ES-I3 (cell line): ENCODE measurements around the gene SMARCA2.

Experiments
- H3K36me3 ChIP-seq: 2 replicates; pipeline ENCODE4 v1.6.1; 2013; ENCODE audit warnings: mild to moderate bottlenecking, low read length, control low read depth, moderate library complexity; ENCODE audit not compliant: insufficient read depth
- H3K4me1 ChIP-seq: 2 replicates; pipeline ENCODE4 v1.6.1; 2013; ENCODE audit warnings: mild to moderate bottlenecking, control low read depth, low read length; ENCODE audit not compliant: insufficient read depth
- H3K9ac ChIP-seq: 2 replicates; pipeline ENCODE4 v1.6.1; 2013; ENCODE audit warnings: low read depth, mild to moderate bottlenecking, low read length, moderate library complexity
- H3K9me3 ChIP-seq: 2 replicates; pipeline ENCODE4 v1.6.1; 2013; ENCODE audit warnings: mild to moderate bottlenecking, low read length, moderate library complexity; ENCODE audit not compliant: control insufficient read depth, insufficient read depth

SMARCA2 gene

GRCh38 chr9:2021731-2022130 lies 6.6 kb downstream of the SMARCA2 start:
- no peak overlapping the region for H3K9ac ChIP-seq
- no peaks in the 10 kb centered on the region for H3K9me3 ChIP-seq
- H3K4me1 ChIP-seq, result peaks cover 20% of the 10 kb centered on the region

GRCh38 chr9:2022560-2022959 lies 7.4 kb downstream of the SMARCA2 start:
- H3K9ac ChIP-seq, result no peak overlapping the region
- H3K36me3 ChIP-seq, result no peaks in the 10 kb centered on the region
- H3K9me3 ChIP-seq, result no peaks in the 10 kb centered on the region
- H3K4me1 ChIP-seq, result peaks cover 20% of the 10 kb centered on the region

More at GRCh38 chr9:2021731-2022130, 6.6 kb downstream of the SMARCA2 start:
- H3K36me3 ChIP-seq, result no peaks in the 10 kb centered on the region

- H3K9me3 ChIP-seq, result no peaks in the 10 kb centered on the region
- no peak overlapping the region for H3K9ac ChIP-seq
- H3K36me3 ChIP-seq, result no peaks in the 10 kb centered on the region
- peaks cover 20% of the 10 kb centered on the region for H3K4me1 ChIP-seq
These were observed 7.9 kb downstream of the SMARCA2 start for GRCh38 chr9:2023042-2023441.

GRCh38 chr9:2023532-2023931 lies 8.4 kb downstream of the SMARCA2 start:
- no peaks in the 10 kb centered on the region for H3K36me3 ChIP-seq
- peaks cover 20% of the 10 kb centered on the region for H3K4me1 ChIP-seq

GRCh38 chr9:2024888-2025782 lies 10.0 kb downstream of the SMARCA2 start:
- H3K9me3 ChIP-seq, result no peaks in the 10 kb centered on the region
- H3K9ac ChIP-seq, result no peak overlapping the region
- H3K36me3 ChIP-seq, result no peaks in the 10 kb centered on the region
- peaks cover 20% of the 10 kb centered on the region for H3K4me1 ChIP-seq

More at GRCh38 chr9:2023532-2023931, 8.4 kb downstream of the SMARCA2 start:
- H3K9me3 ChIP-seq, result no peaks in the 10 kb centered on the region
- no peak overlapping the region for H3K9ac ChIP-seq

- Histone ChIP-seq H3K36me3 (no peaks in the 10 kb centered on the region), H3K9ac (no peak overlapping the region), H3K9me3 (no peaks in the 10 kb centered on the region), H3K4me1 (peaks cover 20% of the 10 kb centered on the region)
These were observed 11.3 kb downstream of the SMARCA2 start for GRCh38 chr9:2026220-2026997.

- H3K9ac ChIP-seq, result no peak overlapping the region
- H3K36me3 ChIP-seq, result no peaks in the 10 kb centered on the region
- peaks cover 20% of the 10 kb centered on the region for H3K4me1 ChIP-seq
- H3K9me3 ChIP-seq, result no peaks in the 10 kb centered on the region
These were observed 12.5 kb downstream of the SMARCA2 start for GRCh38 chr9:2027543-2028160.

- H3K9ac ChIP-seq, result no peak overlapping the region
- H3K9me3 ChIP-seq, result no peaks in the 10 kb centered on the region
- H3K36me3 ChIP-seq, result no peaks in the 10 kb centered on the region
- H3K4me1 ChIP-seq, result peaks cover 15% of the 10 kb centered on the region
These were observed 13.7 kb downstream of the SMARCA2 start for GRCh38 chr9:2028888-2029287.

- H3K9ac ChIP-seq, result no peak overlapping the region
- no peaks in the 10 kb centered on the region for H3K36me3 ChIP-seq
- H3K9me3 ChIP-seq, result no peaks in the 10 kb centered on the region
- peaks cover 12% of the 10 kb centered on the region for H3K4me1 ChIP-seq
These were observed 14.6 kb downstream of the SMARCA2 start for GRCh38 chr9:2029666-2030170.

- H3K9me3 ChIP-seq, result no peaks in the 10 kb centered on the region
- no peak overlapping the region for H3K9ac ChIP-seq
- H3K36me3 ChIP-seq, result no peaks in the 10 kb centered on the region
- no peaks in the 10 kb centered on the region for H3K4me1 ChIP-seq
These were observed 17.1 kb downstream of the SMARCA2 start for GRCh38 chr9:2032234-2032633.

- Histone ChIP-seq H3K9me3 (no peaks in the 10 kb centered on the region), H3K9ac (no peak overlapping the region), H3K36me3 (no peaks in the 10 kb centered on the region)
These were observed 21.7 kb downstream of the SMARCA2 start for GRCh38 chr9:2036844-2037243.

GRCh38 chr9:2039294-2040180 lies 24.4 kb downstream of the SMARCA2 start:
- H3K36me3 ChIP-seq, result no peaks in the 10 kb centered on the region
- H3K9ac ChIP-seq, result no peak overlapping the region
- H3K9me3 ChIP-seq, result no peaks in the 10 kb centered on the region
- no peaks in the 10 kb centered on the region for H3K4me1 ChIP-seq

More at GRCh38 chr9:2036844-2037243, 21.7 kb downstream of the SMARCA2 start:
- H3K4me1 ChIP-seq, result no peaks in the 10 kb centered on the region

GRCh38 chr9:2040828-2041227 lies 25.7 kb downstream of the SMARCA2 start:
- H3K9me3 ChIP-seq, result no peaks in the 10 kb centered on the region
- no peaks in the 10 kb centered on the region for H3K36me3 ChIP-seq
- no peaks in the 10 kb centered on the region for H3K4me1 ChIP-seq
- no peak overlapping the region for H3K9ac ChIP-seq
